Measurements from ENCODE around the gene TMBIM1.

GRCh38 chr2:218296847-218297246 lies 4.5 kb upstream of the TMBIM1 start:
- no peak for TF ChIP-seq CTCF (IDR thresholded peaks at IDR 0.05; ENCODE audit: insufficient read depth, low read length)
- no peak for TF ChIP-seq POLR2AphosphoS5 (IDR thresholded peaks at IDR 0.05; ENCODE audit: low read depth)

Data from HL-60 (cell line).